Fibroblast of the conjunctiva (primary cell): Measurements from ENCODE around the gene USP1.

ENCODE experiments used
- DNase-seq: peaks from one replicate; pipeline ENCODE4 v3.0.0-alpha.2; 2010; ENCODE audit warnings: low read depth

USP1 gene

DNA sequence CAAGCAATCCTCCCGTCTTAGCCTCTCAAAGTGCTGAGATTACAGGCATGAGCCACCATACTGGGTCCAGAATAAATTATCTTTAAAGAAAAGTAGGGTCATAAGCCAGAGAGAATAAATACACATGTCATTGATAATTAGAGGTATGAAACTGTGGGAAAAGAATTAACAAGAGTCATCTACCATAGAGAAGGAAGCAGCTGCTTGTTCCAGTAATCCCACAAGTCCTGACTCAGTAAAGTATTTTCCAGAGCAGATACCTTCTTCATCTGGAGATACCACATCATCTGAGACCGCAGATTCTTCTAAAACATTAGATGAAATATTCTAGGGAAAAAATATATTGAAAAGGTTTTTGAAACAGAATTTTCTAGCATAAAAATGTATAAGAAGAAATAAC, 55.7 kb downstream of the USP1 start:
- DNase-seq = no peak

DNA sequence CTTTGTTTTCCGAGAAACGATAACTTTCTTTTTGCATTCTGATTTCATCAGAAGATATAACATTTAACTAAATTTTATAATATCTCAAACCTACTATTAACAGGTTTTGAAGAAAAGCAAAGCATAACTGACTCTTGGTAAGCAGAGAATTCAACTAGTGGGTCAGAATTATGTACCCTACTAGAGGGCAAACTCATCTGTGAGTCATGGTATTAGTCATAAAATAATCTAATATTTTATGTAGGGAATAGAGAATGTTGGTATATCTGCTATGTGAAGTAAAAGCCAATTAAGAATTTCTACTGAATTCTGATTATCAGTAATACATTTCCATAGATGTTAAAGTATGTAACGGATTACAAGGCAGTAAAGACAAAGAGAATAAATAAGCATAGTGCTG, 56.8 kb downstream of the USP1 start:
- no peak for DNase-seq

DNA sequence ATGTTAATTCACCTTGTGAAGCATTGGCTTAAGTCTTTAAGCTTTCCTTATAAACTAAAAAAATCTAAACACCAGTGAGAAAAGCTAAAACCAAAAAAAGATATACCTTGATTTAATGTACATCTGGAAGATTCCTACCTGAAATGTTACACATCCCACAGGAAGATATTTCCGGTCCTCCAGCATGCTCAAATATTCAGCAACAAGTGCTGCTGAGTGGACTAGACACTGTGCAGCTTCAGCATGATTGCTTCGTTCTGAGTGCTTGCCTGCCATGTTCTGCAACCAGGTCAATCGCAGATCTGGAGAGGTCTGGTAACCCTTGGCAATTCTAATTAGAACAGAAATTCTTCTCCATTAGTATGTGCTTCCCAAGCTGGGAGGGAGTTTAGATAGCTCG, 57.3 kb downstream of the USP1 start:
- DNase-seq = no peak

DNA sequence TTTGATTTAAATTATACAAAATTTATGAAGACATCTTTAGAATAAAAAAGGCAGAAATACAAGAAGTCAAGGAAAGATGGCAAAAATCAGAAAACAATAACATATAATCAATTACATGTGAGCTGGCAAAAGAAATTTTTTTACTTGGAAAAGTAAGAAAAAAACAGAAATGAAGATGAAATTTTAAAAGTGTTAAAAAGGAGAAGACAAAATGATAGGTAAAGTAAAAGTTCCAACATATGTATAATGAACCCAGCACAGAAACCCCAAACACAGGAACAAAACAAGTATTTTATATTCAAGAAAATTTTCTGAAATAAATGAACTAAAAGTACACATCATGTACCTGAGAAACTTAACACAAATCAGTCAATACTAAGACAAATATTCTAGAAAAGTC, 63.4 kb downstream of the USP1 start:
- DNase-seq = no peak
